Measurements from ENCODE around the gene TBCD.
A peak's percentile ranks its signal among the peaks of the same experiment; 100 is the strongest.

The TBCD gene

DNA sequence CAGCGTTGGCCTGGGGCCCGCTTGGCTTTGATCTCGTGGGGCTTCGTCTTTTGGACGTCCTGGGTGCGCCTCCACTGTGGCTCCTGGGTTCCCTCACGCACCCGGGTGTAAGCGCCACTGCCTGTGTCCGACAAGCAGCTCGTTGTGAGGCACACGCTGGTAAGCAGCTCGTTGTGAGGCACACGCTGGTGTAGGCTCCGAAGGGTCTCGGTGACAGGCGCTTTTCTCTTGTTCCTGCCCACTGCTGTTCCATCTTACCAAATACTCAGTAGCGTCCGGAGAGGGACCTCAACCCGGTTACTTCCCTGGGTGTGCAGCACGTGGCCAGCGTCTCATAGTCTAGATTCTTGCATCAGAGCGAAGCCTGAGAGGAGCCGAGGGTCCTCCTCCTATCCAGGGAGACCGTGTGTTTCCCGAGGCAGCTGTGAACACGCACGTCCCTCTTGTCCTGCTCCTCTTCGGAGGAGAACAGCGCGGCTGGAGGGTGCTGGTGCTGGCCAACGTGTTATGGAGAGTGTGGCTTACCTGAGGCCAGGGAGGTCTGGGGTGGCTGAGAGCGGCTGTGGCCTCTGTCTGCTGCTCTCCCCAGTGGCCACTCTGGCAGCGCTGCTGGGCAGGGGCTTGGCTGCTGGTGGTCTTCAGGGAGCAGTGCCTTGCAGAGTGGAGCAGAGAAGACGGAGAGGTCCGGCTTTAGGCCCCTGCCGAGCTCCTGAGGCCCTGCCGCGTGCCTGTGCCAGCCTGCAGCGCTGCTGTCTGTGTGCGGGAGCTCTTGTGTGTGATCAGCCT is 120.1 kb downstream of the TBCD start:
- no peak for DNase-seq (ENCODE audit: low read depth)

DNA sequence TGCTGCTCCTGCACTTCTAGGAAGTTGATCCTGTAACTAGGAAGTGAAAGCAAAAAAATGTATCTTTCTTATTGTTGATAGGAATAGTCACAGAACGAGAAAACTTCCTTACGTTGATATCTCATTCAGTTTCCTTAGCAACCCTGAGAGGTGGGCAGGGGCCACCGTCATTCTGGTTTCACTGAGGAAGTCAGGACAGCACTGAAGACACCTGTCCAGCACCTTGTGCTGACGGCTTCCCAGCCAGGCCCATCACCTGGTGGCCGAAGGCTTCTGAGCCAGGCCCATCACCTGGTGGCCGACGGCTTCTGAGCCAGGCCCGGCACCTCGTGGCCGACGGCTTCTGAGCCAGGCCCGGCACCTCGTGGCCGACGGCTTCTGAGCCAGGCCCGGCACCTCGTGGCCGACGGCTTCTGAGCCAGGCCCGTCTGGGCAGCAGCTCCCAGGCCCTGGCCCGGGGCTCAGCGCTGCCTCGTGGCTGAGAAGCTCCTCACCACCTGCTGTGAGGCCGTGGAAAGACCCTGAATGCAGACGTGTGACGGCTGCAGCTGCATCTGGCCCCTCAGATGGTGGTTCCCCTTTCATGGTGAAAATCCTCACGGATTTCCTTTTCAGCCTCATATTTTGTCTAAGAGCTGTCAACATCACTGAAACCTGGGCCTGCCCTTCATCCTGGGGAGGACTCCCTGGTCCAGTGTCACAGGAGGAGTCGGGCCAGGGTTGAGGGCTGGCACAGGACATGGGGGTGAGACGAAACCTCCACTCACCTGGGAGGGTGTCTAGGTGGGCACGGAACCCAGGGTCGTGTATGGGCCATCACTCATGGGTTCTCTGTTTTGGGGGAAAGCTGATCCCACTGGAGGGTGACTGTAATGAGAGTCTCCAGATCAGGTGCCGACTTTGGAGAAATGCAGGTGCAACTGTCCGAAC is 121.0 kb downstream of the TBCD start:
- DNase-seq (ENCODE audit: low read depth) = no peak

DNA sequence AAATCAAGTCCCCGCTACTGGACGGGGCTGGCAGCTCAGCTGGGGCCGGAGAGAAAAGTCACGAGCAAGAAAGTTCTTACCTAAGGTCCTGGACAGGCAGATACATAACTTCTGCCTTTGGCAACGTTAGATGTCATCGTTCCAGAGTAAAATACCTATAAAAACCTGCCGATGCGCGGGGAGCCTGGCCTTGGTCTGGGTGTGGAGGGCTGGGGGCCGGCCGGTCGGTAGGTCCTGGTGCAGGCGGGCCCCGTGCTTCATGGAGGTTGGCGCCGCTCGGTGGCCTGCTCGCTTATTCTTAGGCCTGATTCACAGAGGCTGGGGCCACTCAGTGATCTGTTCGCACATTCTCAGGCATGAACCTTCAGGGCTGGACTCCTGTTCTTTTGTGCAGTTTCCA is 121.7 kb downstream of the TBCD start:
- DNase-seq (ENCODE audit: low read depth) = no peak

GRCh38 chr17:82874011-82874835 is 122.4 kb downstream of the TBCD start:
- DNase-seq (ENCODE audit: low read depth) = no peak

- DNase-seq (ENCODE audit: low read depth) = no peak
Measured at GRCh38 chr17:82875407-82875856, 123.6 kb downstream of the TBCD start.

GRCh38 chr17:82876149-82876548 is 124.3 kb downstream of the TBCD start:
- no peak for DNase-seq (ENCODE audit: low read depth)

DNA sequence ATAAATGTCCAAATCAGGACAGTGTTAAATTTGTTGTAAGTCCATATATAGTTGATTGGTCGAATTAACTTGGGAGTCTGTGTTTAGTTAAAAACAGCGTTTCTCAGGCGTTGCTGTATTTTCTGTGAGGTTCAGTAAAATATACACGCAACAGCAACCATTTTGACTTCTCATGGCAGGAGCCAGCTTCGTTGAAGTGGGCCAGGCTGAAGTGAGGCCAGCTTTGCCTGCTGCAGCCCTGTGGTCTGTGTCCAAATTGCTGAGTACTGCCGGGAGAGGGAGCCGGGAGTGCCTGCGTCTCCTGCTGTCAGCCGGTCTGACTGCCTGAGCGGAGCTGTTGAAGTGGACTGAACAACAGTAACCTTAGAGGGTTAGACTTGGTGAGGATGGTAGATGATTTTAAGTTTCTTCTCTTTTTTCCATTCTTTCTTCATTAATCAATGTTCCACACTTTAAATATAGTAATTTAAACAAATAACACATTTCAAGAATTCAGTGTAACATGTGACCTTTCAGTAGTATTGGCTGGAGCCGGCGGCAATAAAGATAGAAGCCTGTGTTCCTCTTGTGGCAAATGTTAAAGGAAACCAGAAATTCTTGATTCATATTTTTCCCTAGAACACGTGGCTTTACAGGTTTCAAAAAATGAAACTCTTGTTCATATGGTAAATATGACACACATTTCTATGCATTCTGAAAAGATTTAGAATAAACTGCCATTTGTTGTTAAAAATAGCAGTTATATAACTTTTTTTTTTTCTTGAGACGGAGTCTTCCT is 124.9 kb downstream of the TBCD start:
- DNase-seq (ENCODE audit: low read depth) = no peak

DNA sequence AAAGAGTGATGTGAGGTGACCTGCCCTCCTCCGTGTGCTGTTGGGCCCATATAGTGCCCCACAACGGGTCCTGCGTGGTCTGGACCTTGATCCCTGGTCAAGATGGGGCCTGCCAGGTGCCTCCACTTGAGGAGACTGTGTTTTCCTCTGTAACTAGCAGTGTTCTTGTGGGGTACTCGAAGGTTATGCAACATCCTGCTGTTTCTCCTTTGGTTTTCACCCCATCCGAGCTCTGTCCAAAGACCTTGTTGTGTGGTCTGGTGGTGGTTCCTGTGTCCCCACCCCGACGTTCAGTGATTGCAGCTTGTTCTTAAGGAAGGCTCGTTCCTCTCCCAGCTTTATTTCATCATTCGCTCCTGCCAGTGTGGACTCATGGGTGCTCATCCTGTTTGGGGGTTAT is 126.7 kb downstream of the TBCD start:
- no peak for DNase-seq (ENCODE audit: low read depth)

GRCh38 chr17:82879241-82879640 is 127.4 kb downstream of the TBCD start:
- DNase-seq (ENCODE audit: low read depth) = no peak

- no peak for DNase-seq (ENCODE audit: low read depth)
Measured at GRCh38 chr17:82880620-82881323, 128.9 kb downstream of the TBCD start.

GRCh38 chr17:82881324-82881823 is 129.5 kb downstream of the TBCD start:
- DNase-seq (ENCODE audit: low read depth) = no peak

GRCh38 chr17:82881900-82882714 is 130.2 kb downstream of the TBCD start:
- DNase-seq (ENCODE audit: low read depth) = no peak

DNA sequence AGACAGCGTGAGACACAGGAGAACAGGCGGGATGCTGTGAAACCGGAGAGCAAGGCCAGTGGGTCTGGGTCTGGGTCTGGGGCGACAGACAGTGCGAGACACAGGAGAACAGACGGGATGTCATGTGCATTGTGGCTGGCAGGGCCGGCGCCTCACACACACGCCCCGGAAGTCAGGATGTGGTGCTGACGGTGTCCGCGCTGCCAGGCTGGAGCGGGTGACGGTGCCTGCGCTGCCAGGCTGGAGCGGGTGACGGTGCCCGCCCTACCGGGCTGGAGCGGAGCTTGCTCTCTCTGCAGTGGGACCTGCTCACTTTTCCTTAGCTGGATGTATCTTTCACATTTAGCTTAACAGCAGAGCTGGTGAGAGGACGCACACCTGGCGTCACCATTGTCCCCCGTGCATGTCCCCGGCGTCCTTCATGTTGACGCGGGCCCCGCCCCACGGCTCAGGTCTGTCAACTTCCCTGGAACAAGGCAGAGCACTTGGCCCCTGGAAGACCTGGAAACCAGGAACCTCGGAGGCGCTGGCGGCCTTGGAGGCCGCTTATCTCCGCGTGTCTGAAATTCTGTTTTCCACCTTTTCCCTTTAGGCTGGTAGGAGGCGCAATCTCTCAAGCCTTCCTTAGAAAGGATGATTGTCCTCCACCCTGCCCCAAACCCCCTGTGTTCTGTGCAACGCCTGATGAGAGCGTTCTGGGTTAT is 131.0 kb downstream of the TBCD start:
- DNase-seq (ENCODE audit: low read depth) = peak; percentile 47

DNA sequence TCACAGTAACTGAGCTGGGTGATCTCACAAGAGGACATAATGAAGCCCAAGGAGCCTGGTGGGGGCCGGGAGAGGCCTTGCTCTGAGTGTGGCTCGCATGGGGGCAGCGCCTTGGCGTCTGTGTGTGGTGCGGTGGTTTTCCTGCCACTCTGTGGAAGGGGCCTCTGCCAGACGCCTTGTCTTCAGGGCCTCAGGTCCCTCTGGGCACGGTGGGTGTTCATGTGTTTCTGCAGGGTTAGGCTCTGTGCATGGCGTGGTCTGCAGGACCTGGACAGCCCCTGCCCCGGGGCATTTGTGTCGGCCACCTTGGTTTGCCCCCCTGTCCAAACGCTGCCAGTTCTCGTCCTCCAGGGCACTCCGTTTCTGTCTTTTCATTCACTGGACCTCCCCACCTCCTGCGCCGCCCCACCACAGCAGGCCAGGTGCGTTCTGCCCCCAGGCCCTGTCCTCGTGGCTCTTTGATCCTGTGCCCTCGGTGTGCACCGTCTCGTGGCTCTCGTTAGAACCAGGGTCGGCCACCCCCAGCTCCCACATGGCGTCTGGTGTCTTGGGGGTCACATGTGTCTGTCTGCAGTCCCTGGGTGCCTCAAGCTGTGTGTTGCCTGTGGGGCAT is 131.7 kb downstream of the TBCD start:
- no peak for DNase-seq (ENCODE audit: low read depth)

DNA sequence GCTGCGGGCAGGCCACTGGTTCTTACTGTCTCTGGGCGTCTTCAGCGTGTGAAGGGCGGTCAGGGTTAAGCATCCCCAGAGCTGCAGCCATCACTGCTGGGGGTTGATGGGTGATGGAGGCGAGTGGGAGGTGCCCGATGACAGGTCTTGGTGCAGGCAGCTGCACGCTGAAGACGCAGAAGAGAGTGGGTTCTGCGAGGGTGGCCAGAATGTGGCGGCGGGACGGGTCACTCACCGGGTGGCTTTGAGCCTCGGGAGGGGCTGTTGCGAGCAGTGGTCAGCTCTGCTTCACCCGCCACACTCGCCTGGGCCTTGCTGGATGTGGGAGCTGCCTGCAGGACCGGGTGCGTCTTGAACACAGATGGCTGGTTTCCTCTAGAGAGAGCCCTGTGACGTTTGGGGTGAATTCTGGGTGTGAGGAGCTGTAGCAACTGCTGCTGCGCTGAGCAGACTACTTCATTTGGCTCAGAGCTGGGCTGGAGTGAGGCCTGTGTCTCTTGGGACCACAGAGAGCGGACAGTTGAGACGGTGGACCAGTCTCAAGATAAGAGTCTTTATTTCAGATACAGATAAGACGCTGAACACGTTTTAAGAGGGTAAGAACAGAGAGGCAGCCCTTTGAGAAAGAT is 132.6 kb downstream of the TBCD start:
- no peak for DNase-seq (ENCODE audit: low read depth)

DNA sequence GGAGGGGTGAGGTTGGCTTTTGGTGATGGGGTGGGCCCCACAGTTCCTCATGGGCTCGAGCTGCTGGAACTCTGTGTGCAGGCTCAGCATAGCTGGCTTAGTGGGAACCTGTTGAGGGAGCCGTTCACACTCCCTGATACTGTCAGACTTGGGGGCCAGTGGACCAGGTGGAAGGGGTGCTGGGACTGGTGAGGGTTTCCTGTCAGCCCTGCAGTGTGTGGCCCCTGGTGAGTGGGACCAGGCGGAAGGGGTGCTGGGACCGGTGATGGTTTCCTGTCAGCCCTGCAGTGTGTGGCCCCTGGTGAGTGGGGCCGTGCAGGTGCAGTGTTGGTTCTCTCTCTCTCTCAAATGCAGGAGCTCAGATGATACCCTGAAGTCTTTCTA is 133.1 kb downstream of the TBCD start:
- DNase-seq (ENCODE audit: low read depth) = no peak

DNA sequence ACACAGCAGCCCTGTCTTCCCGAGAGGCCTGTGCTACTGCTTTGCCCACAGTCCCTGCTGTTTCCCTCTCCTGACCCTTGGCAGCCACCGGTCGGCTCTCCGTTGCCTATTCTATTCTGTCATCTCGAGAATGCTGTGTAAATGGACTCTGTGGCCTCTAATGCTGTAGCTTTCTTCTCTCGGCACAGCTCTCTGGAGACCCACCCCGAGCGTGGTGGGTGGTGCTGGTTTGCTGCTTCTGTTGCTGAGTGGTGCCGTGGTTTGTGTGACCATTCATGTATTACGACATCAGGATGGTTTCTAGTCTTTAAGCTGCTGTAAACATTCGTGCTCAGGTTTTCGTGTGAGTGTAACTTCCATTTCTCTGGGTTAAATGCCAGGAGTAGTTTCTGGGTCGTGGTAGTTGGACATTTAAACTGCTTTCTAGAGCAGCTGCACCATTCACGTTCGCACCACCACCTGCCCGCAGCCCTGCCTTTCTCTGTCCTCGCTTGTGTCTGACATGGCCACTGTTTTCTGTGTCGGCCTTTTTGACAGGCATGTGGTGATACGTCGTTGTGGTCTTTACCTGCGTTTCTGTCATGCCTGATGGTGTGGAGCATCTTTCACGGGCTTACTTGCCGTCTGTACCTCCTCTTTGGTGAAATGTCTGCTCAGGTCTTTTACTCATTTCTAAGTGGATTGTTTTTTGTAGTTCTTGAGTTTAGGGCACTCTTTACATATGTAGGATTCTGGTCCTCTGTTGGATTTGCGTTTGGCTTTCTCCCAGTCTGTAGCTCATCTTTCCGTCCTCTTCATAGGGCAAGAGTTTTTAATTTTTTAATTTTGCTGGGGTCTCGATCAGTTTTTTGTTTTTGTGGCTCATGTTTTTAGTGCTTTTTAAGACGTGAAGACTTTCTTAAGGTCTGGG is 135.6 kb downstream of the TBCD start:
- no peak for DNase-seq (ENCODE audit: low read depth)
